Tibial nerve (tissue), 4 donors: Measurements from ENCODE around the gene MMP27. TPM values are rescaled to one million over a fixed set of nuclear protein-coding genes. Genes with fewer than 3 reads are reported as not detected.
"Not testable (repeated sequence)": the region's sequence is repeated elsewhere in the genome, so short reads cannot be mapped to it uniquely, and the experiment has no call there.

Experiments
- DNase-seq, 2 donors: peaks; one replicate each; pipeline ENCODE4 v3.0.0-alpha.2; 2019; ENCODE audit warnings: low spot score in 2 of 2
- H3K27ac ChIP-seq, 4 donors: fragments of 200-600 bp; sonication (generic) in 3 of 4; one replicate each; pipeline ENCODE4 v1.5.1; 2017 to 2019; ENCODE audit warnings: mild to moderate bottlenecking in 1 of 4
- H3K27me3 ChIP-seq, 2 donors: fragments of 200-600 bp; sonication (generic) in 1 of 2; one replicate each; pipeline versions ENCODE4 v1.5.1 to v1.6.0; 2017 to 2019
- H3K36me3 ChIP-seq, 3 donors: fragments of 200-600 bp; sonication (generic); one replicate each; pipeline ENCODE4 v1.5.1; 2018 to 2019
- H3K4me1 ChIP-seq, 4 donors: fragments of 200-600 bp; sonication (generic) in 3 of 4; one replicate each; pipeline ENCODE4 v1.5.1; 2017 to 2019
- H3K4me3 ChIP-seq, 4 donors: fragments of 200-600 bp; sonication (generic) in 3 of 4; one replicate each; pipeline ENCODE4 v1.5.1; 2017 to 2019; ENCODE audit warnings: mild to moderate bottlenecking in 1 of 4, moderate library complexity in 1 of 4
- H3K9me3 ChIP-seq, 4 donors: fragments of 200-600 bp; sonication (generic) in 3 of 4; one replicate each; pipeline ENCODE4 v1.5.1; 2017 to 2019
- EP300 ChIP-seq, 2 donors: sonication (generic); formaldehyde crosslinking; IDR thresholded peaks; one replicate each; pipeline ENCODE4 v1.6.1; 2017; ENCODE audit warnings: antibody characterized with exemption in 2 of 2, mild to moderate bottlenecking in 1 of 2
- POLR2A ChIP-seq, 2 donors: fragments of 450-650 bp; IDR thresholded peaks; one replicate each; pipeline ENCODE4 v1.6.1; 2017; ENCODE audit warnings: antibody characterized with exemption in 2 of 2, mild to moderate bottlenecking in 2 of 2, moderate library complexity in 2 of 2
- WGBS, 2 donors: methylation state at CpG; one replicate each; pipeline ENCODE4 v1.1.5; 2018; 5-methylcytosine and 5-hydroxymethylcytosine counted together
- total RNA-seq, 4 donors: library from RNA; depleted of rRNA; stranded (reverse); fragments of >200 nt; gene quantifications; one replicate each; pipeline ENCODE4 v1.1.0, GENCODE V29; 2016
- TF ChIP-seq, protein P1 (sequence below), 5 experiments: fragments of 200-600 bp in 3 of 5; fragments of 450-650 bp in 2 of 5; sonication (generic) in 3 of 5; IDR thresholded peaks; one replicate each; pipeline ENCODE4 v1.5.1; 2016 to 2019; ENCODE audit warnings: antibody characterized with exemption in 5 of 5, mild to moderate bottlenecking in 3 of 5, moderate library complexity in 2 of 5

MMP27 gene, protein sequence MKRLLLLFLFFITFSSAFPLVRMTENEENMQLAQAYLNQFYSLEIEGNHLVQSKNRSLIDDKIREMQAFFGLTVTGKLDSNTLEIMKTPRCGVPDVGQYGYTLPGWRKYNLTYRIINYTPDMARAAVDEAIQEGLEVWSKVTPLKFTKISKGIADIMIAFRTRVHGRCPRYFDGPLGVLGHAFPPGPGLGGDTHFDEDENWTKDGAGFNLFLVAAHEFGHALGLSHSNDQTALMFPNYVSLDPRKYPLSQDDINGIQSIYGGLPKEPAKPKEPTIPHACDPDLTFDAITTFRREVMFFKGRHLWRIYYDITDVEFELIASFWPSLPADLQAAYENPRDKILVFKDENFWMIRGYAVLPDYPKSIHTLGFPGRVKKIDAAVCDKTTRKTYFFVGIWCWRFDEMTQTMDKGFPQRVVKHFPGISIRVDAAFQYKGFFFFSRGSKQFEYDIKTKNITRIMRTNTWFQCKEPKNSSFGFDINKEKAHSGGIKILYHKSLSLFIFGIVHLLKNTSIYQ
- total RNA-seq: under 1 TPM in 1 of 4 donors, not detected in 3; 0.78 TPM

DNA sequence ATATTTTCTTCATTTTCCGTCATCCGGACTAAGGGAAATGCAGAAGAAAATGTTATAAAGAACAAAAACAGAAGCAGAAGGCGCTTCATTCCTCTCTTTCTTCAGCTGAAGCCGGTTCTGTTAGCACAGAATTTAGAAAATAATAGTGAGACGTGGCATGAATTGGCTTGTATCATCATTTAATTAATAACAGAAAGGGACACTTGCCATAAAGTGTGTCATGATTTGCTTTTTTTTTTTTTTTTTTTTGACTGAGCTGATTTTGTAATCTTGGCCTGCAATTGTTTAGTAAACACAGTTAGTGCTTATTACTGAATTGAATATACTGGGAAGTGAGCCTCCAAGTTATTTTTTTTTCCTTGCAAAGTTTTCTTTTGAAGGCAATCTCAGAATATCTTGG lies at the start of gene MMP27:
MMP27 (minus strand) TSS at position 144 of the 400 bp plus-strand sequence; CDS start at position 89, 55 bp downstream.
- no peaks in the 10 kb centered on the region for H3K36me3 ChIP-seq
- WGBS, 2 donors: 62 to 66% methylated on average over 5 of the region's 5 CpGs
- no peaks in the 10 kb centered on the region for H3K9me3 ChIP-seq
- no peak for DNase-seq
- H3K4me3 ChIP-seq: no peak within 1 kb of the TSS
- H3K4me1 ChIP-seq: peaks cover 0 to 7% (median 2%) of the 10 kb centered on the region in 4 donors
- H3K27me3 ChIP-seq: no peaks in the 10 kb centered on the region
- H3K27ac ChIP-seq: no peak within 1 kb of the TSS
- TF ChIP-seq POLR2A (IDR thresholded peaks at IDR 0.05) (no peak), EP300 (IDR thresholded peaks at IDR 0.05) (no peak)
- TF ChIP-seq, protein P1, sequence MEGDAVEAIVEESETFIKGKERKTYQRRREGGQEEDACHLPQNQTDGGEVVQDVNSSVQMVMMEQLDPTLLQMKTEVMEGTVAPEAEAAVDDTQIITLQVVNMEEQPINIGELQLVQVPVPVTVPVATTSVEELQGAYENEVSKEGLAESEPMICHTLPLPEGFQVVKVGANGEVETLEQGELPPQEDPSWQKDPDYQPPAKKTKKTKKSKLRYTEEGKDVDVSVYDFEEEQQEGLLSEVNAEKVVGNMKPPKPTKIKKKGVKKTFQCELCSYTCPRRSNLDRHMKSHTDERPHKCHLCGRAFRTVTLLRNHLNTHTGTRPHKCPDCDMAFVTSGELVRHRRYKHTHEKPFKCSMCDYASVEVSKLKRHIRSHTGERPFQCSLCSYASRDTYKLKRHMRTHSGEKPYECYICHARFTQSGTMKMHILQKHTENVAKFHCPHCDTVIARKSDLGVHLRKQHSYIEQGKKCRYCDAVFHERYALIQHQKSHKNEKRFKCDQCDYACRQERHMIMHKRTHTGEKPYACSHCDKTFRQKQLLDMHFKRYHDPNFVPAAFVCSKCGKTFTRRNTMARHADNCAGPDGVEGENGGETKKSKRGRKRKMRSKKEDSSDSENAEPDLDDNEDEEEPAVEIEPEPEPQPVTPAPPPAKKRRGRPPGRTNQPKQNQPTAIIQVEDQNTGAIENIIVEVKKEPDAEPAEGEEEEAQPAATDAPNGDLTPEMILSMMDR (IDR thresholded peaks at IDR 0.05): no peak

DNA sequence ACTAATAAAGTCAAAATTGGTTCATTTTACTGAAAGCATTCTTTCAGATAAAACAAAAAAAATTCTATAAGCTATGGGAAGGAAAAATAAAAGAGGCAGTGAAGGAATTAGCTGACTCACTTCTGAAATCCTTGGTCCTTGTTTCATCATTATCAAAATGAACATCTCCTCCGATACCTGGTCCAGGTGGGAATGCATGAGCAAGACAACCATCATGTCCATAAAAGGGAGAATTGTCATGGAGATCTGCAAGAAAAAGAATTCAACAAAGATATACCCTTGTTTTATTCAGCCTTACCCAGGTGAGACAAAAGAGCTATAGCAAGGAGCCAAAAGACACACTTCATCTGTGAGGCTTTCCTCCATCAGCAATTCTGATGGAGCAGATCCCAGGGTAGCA lies 47.7 kb upstream of the MMP27 start:
- peaks cover 0 to 4% (median under 1%) of the 10 kb centered on the region in 4 donors for H3K9me3 ChIP-seq
- H3K4me1 ChIP-seq: no peaks in the 10 kb centered on the region
- no peak overlapping the region for H3K27ac ChIP-seq
- no peak for DNase-seq
- no peaks in the 10 kb centered on the region for H3K36me3 ChIP-seq
- no peak overlapping the region for H3K4me3 ChIP-seq
- TF ChIP-seq EP300 (IDR thresholded peaks at IDR 0.05) (no peak), POLR2A (IDR thresholded peaks at IDR 0.05) (no peak)
- TF ChIP-seq, protein P1 (IDR thresholded peaks at IDR 0.05): no peak
- WGBS, 2 donors: 91 to 100% methylated on average over 1 of the region's 1 CpG
- no peaks in the 10 kb centered on the region for H3K27me3 ChIP-seq

DNA sequence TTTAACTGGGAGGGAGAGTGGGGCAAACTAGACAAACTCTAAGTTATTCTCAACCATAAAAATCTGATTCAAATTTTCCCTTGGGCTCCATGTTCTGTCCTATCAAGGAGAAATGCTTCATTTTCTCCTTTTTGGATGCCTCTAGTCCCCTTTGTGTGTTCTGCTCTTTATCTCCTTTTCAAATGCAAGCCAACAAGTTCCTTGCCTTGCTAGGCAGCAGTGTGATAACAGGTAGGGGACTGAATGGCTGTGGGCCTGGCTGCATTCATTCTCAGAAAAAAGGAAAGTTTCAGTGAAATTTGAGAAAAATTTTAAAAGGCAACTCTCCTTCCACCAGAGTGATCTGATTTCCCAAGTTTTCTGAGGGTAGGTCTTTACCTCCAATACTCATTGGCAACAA lies 46.1 kb upstream of the MMP27 start:
- Histone ChIP-seq H3K27ac (no peak overlapping the region), H3K27me3 (no peaks in the 10 kb centered on the region), H3K4me1 (no peaks in the 10 kb centered on the region), H3K36me3 (no peaks in the 10 kb centered on the region), H3K9me3 (peaks cover 0 to 14% (median 2%) of the 10 kb centered on the region in 4 donors), H3K4me3 (no peak overlapping the region)
- DNase-seq: no peak
- no peak for TF ChIP-seq POLR2A (IDR thresholded peaks at IDR 0.05)
- no peak for TF ChIP-seq EP300 (IDR thresholded peaks at IDR 0.05)
- TF ChIP-seq, protein P1 (IDR thresholded peaks at IDR 0.05): no peak

DNA sequence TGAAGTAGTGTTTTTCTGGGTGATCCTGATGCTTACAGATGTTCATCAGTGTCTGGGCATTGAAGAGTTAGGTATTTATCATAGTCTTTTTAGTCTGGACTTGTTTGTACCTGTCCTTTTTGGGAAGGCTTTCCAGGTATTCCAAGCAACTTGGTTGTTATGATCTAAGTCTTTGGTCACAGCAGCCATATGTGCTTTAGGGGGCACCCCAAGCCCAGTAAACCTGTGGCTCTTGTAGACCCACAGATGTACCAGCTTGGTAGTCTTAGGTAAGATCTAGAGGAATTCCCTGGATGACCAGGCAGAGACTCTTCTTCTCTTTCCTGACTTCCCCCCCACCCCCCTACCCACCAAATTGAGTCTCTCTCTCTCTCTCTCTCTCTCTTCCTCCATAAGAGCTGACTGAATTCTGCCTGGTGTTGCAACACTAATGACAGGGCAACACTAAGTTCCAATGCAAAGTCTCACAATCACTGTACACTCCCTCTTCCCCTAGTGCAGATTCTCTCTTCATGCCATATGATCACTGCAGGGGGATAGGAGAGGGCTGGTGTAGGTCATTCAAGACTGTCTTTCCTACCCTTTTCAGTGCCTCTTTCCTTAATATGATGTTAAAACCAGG lies 43.6 kb upstream of the MMP27 start:
- H3K4me1 ChIP-seq: no peaks in the 10 kb centered on the region
- H3K4me3 ChIP-seq: no peak overlapping the region
- TF ChIP-seq EP300 (IDR thresholded peaks at IDR 0.05) (no peak), POLR2A (IDR thresholded peaks at IDR 0.05) (no peak)
- TF ChIP-seq, protein P1 (IDR thresholded peaks at IDR 0.05): no peak
- no peak for DNase-seq
- peaks cover 0 to 14% (median 2%) of the 10 kb centered on the region in 4 donors for H3K9me3 ChIP-seq
- no peaks in the 10 kb centered on the region for H3K27me3 ChIP-seq
- no peaks in the 10 kb centered on the region for H3K36me3 ChIP-seq
- H3K27ac ChIP-seq: no peak overlapping the region

DNA sequence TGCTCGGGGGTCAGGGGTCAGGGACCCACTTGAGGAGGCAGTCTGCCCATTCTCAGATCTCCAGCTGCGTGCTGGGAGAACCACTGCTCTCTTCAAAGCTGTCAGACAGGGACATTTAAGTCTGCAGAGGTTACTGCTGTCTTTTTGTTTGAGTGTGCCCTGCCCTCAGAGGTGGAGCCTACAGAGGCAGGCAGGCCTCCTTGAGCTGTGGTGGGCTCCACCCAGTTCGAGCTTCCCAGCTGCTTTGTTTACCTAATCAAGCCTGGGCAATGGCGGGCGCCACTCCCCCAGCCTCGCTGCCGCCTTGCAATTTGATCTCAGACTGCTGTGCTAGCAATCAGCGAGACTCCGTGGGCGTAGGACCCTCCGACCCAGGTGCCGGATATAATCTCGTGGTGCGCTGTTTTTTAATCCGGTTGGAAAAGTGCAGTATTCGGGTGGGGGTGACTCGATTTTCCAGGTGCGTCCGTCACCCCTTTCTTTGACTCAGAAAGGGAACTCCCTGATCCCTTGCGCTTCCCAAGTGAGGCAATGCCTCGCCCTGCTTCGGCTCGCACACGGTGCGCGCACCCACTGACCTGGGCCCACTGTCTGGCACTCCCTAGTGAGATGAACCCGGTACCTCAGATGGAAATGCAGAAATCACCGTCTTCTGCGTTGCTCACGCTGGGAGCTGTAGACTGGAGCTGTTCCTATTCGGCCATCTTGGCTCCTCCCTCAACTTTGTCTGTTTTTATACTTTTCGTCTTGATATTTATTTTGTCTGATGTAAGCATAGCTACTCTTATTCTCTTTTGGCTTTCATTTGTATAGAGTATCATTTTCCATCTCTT lies 41.4 kb upstream of the MMP27 start:
- H3K4me3 ChIP-seq, H3K27me3 ChIP-seq, H3K27ac ChIP-seq, H3K36me3 ChIP-seq, H3K4me1 ChIP-seq, DNase-seq: not testable (repeated sequence)
- H3K9me3 ChIP-seq: peaks cover 0 to 14% (median 2%) of the 10 kb centered on the region in 4 donors
- WGBS, 2 donors: 81 to 87% methylated on average over 29 to 32 of the region's 32 CpGs
